A549 (cell line): ENCODE data around the gene RIOX2. TPM values are rescaled to one million over a fixed set of nuclear protein-coding genes. Genes with fewer than 3 reads are reported as not detected.

ENCODE experiments used
- ATAC-seq, 2 experiments: fragments of 200-7000 bp in 1 of 2; fragments of >200 bp in 1 of 2; cut with Nextera tagmentation in 1 of 2; cut with Tn5 transposase in 1 of 2; 3 replicates each; pipeline versions ENCODE4 v1.8.0 to v1.9.1; 2018 to 2020; ENCODE audit warnings: mild to moderate bottlenecking in 1 of 2, moderate library complexity in 1 of 2
- CTCF ChIA-PET: fragments of 300-600 bp; sonication (Branson Sonifier 250); formaldehyde crosslinking; extraction: SDS; loops from one replicate; lab custom pipeline; 2021; ENCODE audit warnings: antibody characterized with exemption, inconsistent platforms; lab: Yijun Ruan, JAX
- POLR2A ChIA-PET: fragments of 350-600 bp; formaldehyde crosslinking; extraction: SDS; loops from one replicate; lab custom pipeline; 2021; ENCODE audit warnings: antibody characterized with exemption, inconsistent platforms; lab: Yijun Ruan, JAX
- DNase-seq, 2 experiments: peaks; one replicate each; pipeline versions ENCODE4 v3.0.0 to v3.0.0-alpha.2; 2011 to 2016; ENCODE audit warnings: low read depth in 1 of 2, low spot score in 1 of 2
- FAIRE-seq: peaks from 2 replicates; lab custom pipeline; 2011; peaks lifted over from hg19 to GRCh38; lab: Jason Lieb, UNC
- H3K27ac ChIP-seq, 2 experiments: fragments of >200 bp; sonication (Bioruptor Twin); formaldehyde crosslinking; 3 replicates each; pipeline ENCODE4 v1.5.1; 2016 to 2017
- H3K4me1 ChIP-seq: fragments of >200 bp; sonication (Bioruptor Twin); formaldehyde crosslinking; 3 replicates; pipeline ENCODE4 v1.6.1; 2016
- H3K4me2 ChIP-seq: fragments of >200 bp; sonication (Bioruptor Twin); formaldehyde crosslinking; 3 replicates; pipeline ENCODE4 v1.6.1; 2016
- H3K4me3 ChIP-seq: fragments of >200 bp; sonication (Bioruptor Twin); formaldehyde crosslinking; 3 replicates; pipeline ENCODE4 v1.5.1; 2016
- H3K9me3 ChIP-seq: fragments of >200 bp; sonication (Bioruptor Twin); formaldehyde crosslinking; 3 replicates; pipeline ENCODE4 v1.6.1; 2016
- BHLHE40 ChIP-seq: IDR thresholded peaks from 2 replicates; pipeline ENCODE4 v1.6.1; 2012; ENCODE audit warnings: low read depth, low read length, inconsistent platforms
- CBX2 ChIP-seq: fragments of 200-600 bp; sonication (generic); IDR thresholded peaks from 2 replicates; pipeline ENCODE4 v1.6.1; 2016; ENCODE audit warnings: low read depth, mild to moderate bottlenecking, borderline replicate concordance
- CHD2 ChIP-seq: fragments of 150-350 bp; IDR thresholded peaks from 2 replicates; pipeline ENCODE4 v1.6.1; 2014; ENCODE audit warnings: low read length; ENCODE audit not compliant: partially characterized antibody
- CHD4 ChIP-seq: fragments of 200-600 bp; sonication (generic); IDR thresholded peaks from 2 replicates; pipeline ENCODE4 v1.6.1; 2016; ENCODE audit warnings: antibody characterized with exemption, mild to moderate bottlenecking, borderline replicate concordance
- CTCF ChIP-seq: fragments of >200 bp; sonication (Bioruptor Twin); formaldehyde crosslinking; IDR thresholded peaks from 3 replicates; pipeline ENCODE4 v1.5.1; 2016
- E2F6 ChIP-seq: IDR thresholded peaks from 2 replicates; pipeline ENCODE4 v1.6.1; 2012; ENCODE audit warnings: low read depth, borderline replicate concordance
- ELK1 ChIP-seq: fragments of 150-350 bp; IDR thresholded peaks from 2 replicates; pipeline ENCODE4 v1.6.1; 2014; ENCODE audit warnings: low read depth, mild to moderate bottlenecking, low read length
- ESRRA ChIP-seq: fragments of 150-350 bp; IDR thresholded peaks from 2 replicates; pipeline ENCODE4 v1.6.1; 2014; ENCODE audit warnings: mild to moderate bottlenecking, low read length, borderline replicate concordance
- FOSB ChIP-seq: fragments of 250-450 bp; sonication (Bioruptor Pico); IDR thresholded peaks from 2 replicates; pipeline ENCODE4 v1.5.0; 2020; ENCODE audit warnings: mild to moderate bottlenecking, moderate library complexity
- FOSL2 ChIP-seq, 2 experiments: fragments of 450-650 bp in 1 of 2; fragments of >200 bp in 1 of 2; sonication (Bioruptor Twin) in 1 of 2; formaldehyde crosslinking; IDR thresholded peaks; 2 replicates each; pipeline versions ENCODE4 v1.5.0 to v1.6.1; 2016 to 2020; ENCODE audit warnings: mild to moderate bottlenecking in 1 of 2, moderate library complexity in 1 of 2
- FOXS1 ChIP-seq: fragments of 250-450 bp; sonication (Bioruptor Pico); IDR thresholded peaks from 2 replicates; pipeline ENCODE4 v1.5.0; 2020; ENCODE audit warnings: mild to moderate bottlenecking, moderate library complexity
- HDAC2 ChIP-seq: fragments of 200-600 bp; sonication (generic); IDR thresholded peaks from 2 replicates; pipeline ENCODE4 v1.6.1; 2016
- HES2 ChIP-seq: fragments of >200 bp; sonication (Bioruptor Twin); formaldehyde crosslinking; IDR thresholded peaks from 2 replicates; pipeline ENCODE4 v1.6.1; 2016
- HEYL ChIP-seq: fragments of 250-450 bp; sonication (Bioruptor Pico); IDR thresholded peaks from 2 replicates; pipeline ENCODE4 v1.8.0; 2021; ENCODE audit warnings: mild to moderate bottlenecking, moderate library complexity
- JUNB ChIP-seq: fragments of >200 bp; sonication (Bioruptor Twin); formaldehyde crosslinking; IDR thresholded peaks from 2 replicates; pipeline ENCODE4 v1.6.1; 2016
- NFE2L2 ChIP-seq: fragments of 150-350 bp; conservative IDR thresholded peaks from 2 replicates; pipeline ENCODE4 v1.6.1; 2014; ENCODE audit warnings: low read length
- NR3C1 ChIP-seq: fragments of >200 bp; sonication (Bioruptor Twin); formaldehyde crosslinking; IDR thresholded peaks from 3 replicates; pipeline ENCODE4 v1.6.1; 2017
- RNF2 ChIP-seq: fragments of 200-600 bp; sonication (generic); IDR thresholded peaks from 2 replicates; pipeline ENCODE4 v1.6.1; 2016; ENCODE audit warnings: low read depth, mild to moderate bottlenecking, antibody characterized with exemption, moderate library complexity, borderline replicate concordance
- SMC3 ChIP-seq: fragments of >200 bp; sonication (Bioruptor Twin); formaldehyde crosslinking; IDR thresholded peaks from 3 replicates; pipeline ENCODE4 v1.6.1; 2018; ENCODE audit warnings: inconsistent platforms
- ZC3H11A ChIP-seq: fragments of 450-650 bp; IDR thresholded peaks from 2 replicates; pipeline ENCODE4 v1.6.1; 2014; ENCODE audit warnings: antibody characterized with exemption, mild to moderate bottlenecking
- ZNF302 ChIP-seq: fragments of 250-450 bp; sonication (Bioruptor Pico); IDR thresholded peaks from 2 replicates; pipeline ENCODE4 v1.9.0; 2021; ENCODE audit warnings: inconsistent platforms, mild to moderate bottlenecking, moderate library complexity
- ZSCAN20 ChIP-seq: fragments of 250-450 bp; sonication (Bioruptor Pico); IDR thresholded peaks from 2 replicates; pipeline ENCODE4 v1.8.0; 2022; ENCODE audit warnings: mild to moderate bottlenecking, moderate library complexity
- WGBS: methylation state at CpG from one replicate; pipeline ENCODE4 v1.1.6; 2017; ENCODE audit errors: missing lambda C conversion rate; 5-methylcytosine and 5-hydroxymethylcytosine counted together
- polyA plus RNA-seq, 4 experiments: library from polyadenylated mRNA; depleted of rRNA in 3 of 4; stranded (reverse); fragments of >200 nt; fragmentation: RNase III in 1 of 4; extraction: RNeasy Plus Mini Kit Qiagen cat#74134 plus additional on column Dnase treatment in 1 of 4; gene quantifications; 2 replicates in 3 of 4; 3 replicates in 1 of 4; pipeline ENCODE4 v1.2.3, GENCODE V29; 2011 to 2017
- TF ChIP-seq, protein P1 (sequence below): fragments of 200-600 bp; sonication (generic); IDR thresholded peaks from 2 replicates; pipeline ENCODE4 v1.6.1; 2016; ENCODE audit warnings: antibody characterized with exemption, mild to moderate bottlenecking, moderate library complexity
- TF ChIP-seq, protein P2 (sequence below): fragments of 450-650 bp; IDR thresholded peaks from 2 replicates; pipeline ENCODE4 v1.6.1; 2014; ENCODE audit warnings: antibody characterized with exemption
- TF ChIP-seq, protein P3 (sequence below): fragments of 250-450 bp; sonication (Bioruptor Pico); IDR thresholded peaks from 2 replicates; pipeline ENCODE4 v1.5.0; 2021; ENCODE audit warnings: mild to moderate bottlenecking, moderate library complexity, borderline replicate concordance

Gene RIOX2
- polyA plus RNA-seq, 2 of the 4 experiments (the other 2 are of a cell fraction) = 34.1 to 49.6 TPM

DNA sequence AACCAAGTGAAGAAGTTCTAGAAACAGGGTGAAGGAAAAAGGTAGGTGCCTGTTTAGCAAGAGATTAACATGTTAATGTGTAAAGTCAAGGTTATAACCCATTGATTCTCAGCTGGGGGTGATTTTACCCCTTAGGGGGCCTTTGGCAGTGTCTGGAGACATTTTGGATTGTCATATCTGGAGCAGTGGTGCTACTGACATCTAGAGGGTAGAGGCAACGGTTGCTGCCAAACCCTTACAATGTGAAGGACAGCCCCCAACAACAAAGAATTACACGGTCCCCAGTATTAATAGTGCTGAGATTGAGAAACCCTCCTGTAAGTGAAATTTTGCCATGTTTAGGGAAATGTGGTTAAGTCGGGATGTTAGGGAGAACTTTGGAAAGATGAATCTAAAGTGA is 75.7 kb downstream of the RIOX2 start:
- no peak overlapping the region for H3K27ac ChIP-seq
- DNase-seq = no peak
- POLR2A ChIA-PET = no interaction called here
- FAIRE-seq = no peak
- H3K4me1 ChIP-seq = no peaks in the 10 kb centered on the region
- H3K4me2 ChIP-seq = no peak overlapping the region
- H3K9me3 ChIP-seq = no peaks in the 10 kb centered on the region
- ATAC-seq = no peak; a peak in 1 of 6 replicates
- CTCF ChIA-PET = interaction anchor here (1.0 kb wide), 1 partner anchor 126 kb away, joined by 4 read pairs; no protein-coding TSS in a partner anchor
- TF ChIP-seq E2F6 (no peak), ZSCAN20 (CRISPR knock-in tag) (no peak), CBX2 (no peak), FOXS1 (CRISPR knock-in tag) (no peak), ZC3H11A (no peak), CHD2 (no peak), ESRRA (no peak), SMC3 (no peak), HES2 (no peak), NR3C1 (no peak), ZNF302 (CRISPR knock-in tag) (no peak)
- TF ChIP-seq, protein P1, sequence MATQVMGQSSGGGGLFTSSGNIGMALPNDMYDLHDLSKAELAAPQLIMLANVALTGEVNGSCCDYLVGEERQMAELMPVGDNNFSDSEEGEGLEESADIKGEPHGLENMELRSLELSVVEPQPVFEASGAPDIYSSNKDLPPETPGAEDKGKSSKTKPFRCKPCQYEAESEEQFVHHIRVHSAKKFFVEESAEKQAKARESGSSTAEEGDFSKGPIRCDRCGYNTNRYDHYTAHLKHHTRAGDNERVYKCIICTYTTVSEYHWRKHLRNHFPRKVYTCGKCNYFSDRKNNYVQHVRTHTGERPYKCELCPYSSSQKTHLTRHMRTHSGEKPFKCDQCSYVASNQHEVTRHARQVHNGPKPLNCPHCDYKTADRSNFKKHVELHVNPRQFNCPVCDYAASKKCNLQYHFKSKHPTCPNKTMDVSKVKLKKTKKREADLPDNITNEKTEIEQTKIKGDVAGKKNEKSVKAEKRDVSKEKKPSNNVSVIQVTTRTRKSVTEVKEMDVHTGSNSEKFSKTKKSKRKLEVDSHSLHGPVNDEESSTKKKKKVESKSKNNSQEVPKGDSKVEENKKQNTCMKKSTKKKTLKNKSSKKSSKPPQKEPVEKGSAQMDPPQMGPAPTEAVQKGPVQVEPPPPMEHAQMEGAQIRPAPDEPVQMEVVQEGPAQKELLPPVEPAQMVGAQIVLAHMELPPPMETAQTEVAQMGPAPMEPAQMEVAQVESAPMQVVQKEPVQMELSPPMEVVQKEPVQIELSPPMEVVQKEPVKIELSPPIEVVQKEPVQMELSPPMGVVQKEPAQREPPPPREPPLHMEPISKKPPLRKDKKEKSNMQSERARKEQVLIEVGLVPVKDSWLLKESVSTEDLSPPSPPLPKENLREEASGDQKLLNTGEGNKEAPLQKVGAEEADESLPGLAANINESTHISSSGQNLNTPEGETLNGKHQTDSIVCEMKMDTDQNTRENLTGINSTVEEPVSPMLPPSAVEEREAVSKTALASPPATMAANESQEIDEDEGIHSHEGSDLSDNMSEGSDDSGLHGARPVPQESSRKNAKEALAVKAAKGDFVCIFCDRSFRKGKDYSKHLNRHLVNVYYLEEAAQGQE = no peak
- TF ChIP-seq, protein P2, sequence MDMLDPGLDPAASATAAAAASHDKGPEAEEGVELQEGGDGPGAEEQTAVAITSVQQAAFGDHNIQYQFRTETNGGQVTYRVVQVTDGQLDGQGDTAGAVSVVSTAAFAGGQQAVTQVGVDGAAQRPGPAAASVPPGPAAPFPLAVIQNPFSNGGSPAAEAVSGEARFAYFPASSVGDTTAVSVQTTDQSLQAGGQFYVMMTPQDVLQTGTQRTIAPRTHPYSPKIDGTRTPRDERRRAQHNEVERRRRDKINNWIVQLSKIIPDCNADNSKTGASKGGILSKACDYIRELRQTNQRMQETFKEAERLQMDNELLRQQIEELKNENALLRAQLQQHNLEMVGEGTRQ = no peak
- no peak overlapping the region for H3K4me3 ChIP-seq
- WGBS = 78% methylated on average over 3 of the region's 3 CpGs

DNA sequence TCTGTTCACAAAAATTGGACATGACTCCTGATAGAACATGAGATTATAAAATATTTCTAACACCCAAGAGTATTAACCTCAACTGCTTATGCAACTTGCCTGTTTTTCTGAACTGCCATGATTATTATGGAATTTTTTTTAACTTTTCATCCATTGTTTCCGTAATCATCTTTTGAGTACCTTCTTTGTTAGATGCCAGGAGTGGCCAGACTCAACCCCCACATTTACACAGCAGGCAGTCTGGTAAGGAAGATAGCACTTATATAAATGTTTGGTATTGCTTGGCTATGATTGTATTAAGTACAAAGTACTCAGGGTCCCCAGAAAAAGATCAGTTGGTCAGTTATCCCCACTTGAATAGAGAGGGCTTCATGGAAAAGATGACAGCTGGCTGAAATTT is 76.1 kb downstream of the RIOX2 start:
- no peaks in the 10 kb centered on the region for H3K9me3 ChIP-seq
- CTCF ChIA-PET = interaction anchor here (1.0 kb wide), 1 partner anchor 127 kb away, joined by 4 read pairs; no protein-coding TSS in a partner anchor
- TF ChIP-seq HDAC2 (no peak), NFE2L2 (no peak), ZC3H11A (no peak), FOXS1 (CRISPR knock-in tag) (no peak), CTCF (no peak), FOSL2 (IDR thresholded peaks at IDR 0.05) (no peak), FOSL2 (CRISPR knock-in tag; IDR thresholded peaks at IDR 0.05) (no peak), RNF2 (no peak), BHLHE40 (no peak), JUNB (no peak), CHD4 (no peak), ELK1 (no peak), CHD2 (no peak), HEYL (CRISPR knock-in tag) (no peak), FOSB (CRISPR knock-in tag) (no peak), E2F6 (no peak)
- TF ChIP-seq, protein P3, sequence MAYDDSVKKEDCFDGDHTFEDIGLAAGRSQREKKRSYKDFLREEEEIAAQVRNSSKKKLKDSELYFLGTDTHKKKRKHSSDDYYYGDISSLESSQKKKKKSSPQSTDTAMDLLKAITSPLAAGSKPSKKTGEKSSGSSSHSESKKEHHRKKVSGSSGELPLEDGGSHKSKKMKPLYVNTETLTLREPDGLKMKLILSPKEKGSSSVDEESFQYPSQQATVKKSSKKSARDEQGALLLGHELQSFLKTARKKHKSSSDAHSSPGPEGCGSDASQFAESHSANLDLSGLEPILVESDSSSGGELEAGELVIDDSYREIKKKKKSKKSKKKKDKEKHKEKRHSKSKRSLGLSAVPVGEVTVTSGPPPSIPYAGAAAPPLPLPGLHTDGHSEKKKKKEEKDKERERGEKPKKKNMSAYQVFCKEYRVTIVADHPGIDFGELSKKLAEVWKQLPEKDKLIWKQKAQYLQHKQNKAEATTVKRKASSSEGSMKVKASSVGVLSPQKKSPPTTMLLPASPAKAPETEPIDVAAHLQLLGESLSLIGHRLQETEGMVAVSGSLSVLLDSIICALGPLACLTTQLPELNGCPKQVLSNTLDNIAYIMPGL = no peak
- TF ChIP-seq, all 56 proteins: peak for 0
- POLR2A ChIA-PET = no interaction called here
- FAIRE-seq (no peak), ATAC-seq (no peak), DNase-seq (no peak)
- no peak overlapping the region for H3K4me2 ChIP-seq
- no peaks in the 10 kb centered on the region for H3K4me1 ChIP-seq
- H3K27ac ChIP-seq = no peak overlapping the region
- H3K4me3 ChIP-seq = no peak overlapping the region
- 84% methylated on average over 1 of the region's 1 CpG for WGBS
